KMS-11 (cell line): ENCODE results near the gene PRICKLE2.

ENCODE experiments used
- H2AFZ ChIP-seq: fragments of 200-600 bp; sonication (generic); 2 replicates; pipeline ENCODE4 v1.6.1; 2016; ENCODE audit warnings: antibody characterized with exemption, mixed run types, low read depth
- H3K27ac ChIP-seq: fragments of 200-600 bp; sonication (generic); 2 replicates; pipeline ENCODE4 v1.6.1; 2016; ENCODE audit warnings: mild to moderate bottlenecking, mixed run types
- H3K27me3 ChIP-seq: fragments of 200-600 bp; sonication (generic); 2 replicates; pipeline ENCODE4 v1.6.1; 2017; ENCODE audit warnings: mild to moderate bottlenecking, low read depth, mixed run types, moderate library complexity; ENCODE audit not compliant: insufficient read depth
- H3K36me3 ChIP-seq: fragments of 200-600 bp; sonication (generic); 2 replicates; pipeline ENCODE4 v1.6.1; 2017; ENCODE audit warnings: mild to moderate bottlenecking, mixed run types; ENCODE audit not compliant: insufficient read depth
- H3K4me1 ChIP-seq: fragments of 200-600 bp; sonication (generic); 2 replicates; pipeline ENCODE4 v1.6.1; 2016; ENCODE audit warnings: mild to moderate bottlenecking, low read depth, mixed run types; ENCODE audit not compliant: poor library complexity, severe bottlenecking
- H3K4me2 ChIP-seq: fragments of 200-600 bp; sonication (generic); 2 replicates; pipeline ENCODE4 v1.7.0; 2016; ENCODE audit warnings: mild to moderate bottlenecking, mixed run types
- H3K4me3 ChIP-seq: fragments of 200-600 bp; sonication (generic); IDR thresholded peaks from 2 replicates; pipeline ENCODE4 v1.6.1; 2017; ENCODE audit warnings: low read depth, low read length, mixed read lengths; ENCODE audit not compliant: insufficient read depth
- H3K79me2 ChIP-seq: fragments of 200-600 bp; sonication (generic); 2 replicates; pipeline ENCODE4 v1.6.1; 2016; ENCODE audit warnings: low read depth, mixed run types; ENCODE audit not compliant: insufficient read depth
- H3K9ac ChIP-seq: fragments of 200-600 bp; sonication (generic); 2 replicates; pipeline ENCODE4 v1.6.1; 2016; ENCODE audit warnings: mild to moderate bottlenecking, mixed run types
- H4K20me1 ChIP-seq: fragments of 200-600 bp; sonication (generic); 2 replicates; pipeline ENCODE4 v1.6.1; 2016; ENCODE audit warnings: mild to moderate bottlenecking, mixed run types; ENCODE audit not compliant: insufficient read depth
- CTCF ChIP-seq: fragments of 200-600 bp; sonication (generic); conservative IDR thresholded peaks from 2 replicates; pipeline ENCODE4 v1.6.1; 2017; ENCODE audit warnings: low read depth, mild to moderate bottlenecking, antibody characterized with exemption, low read length, moderate library complexity, mixed read lengths

The PRICKLE2 gene

DNA sequence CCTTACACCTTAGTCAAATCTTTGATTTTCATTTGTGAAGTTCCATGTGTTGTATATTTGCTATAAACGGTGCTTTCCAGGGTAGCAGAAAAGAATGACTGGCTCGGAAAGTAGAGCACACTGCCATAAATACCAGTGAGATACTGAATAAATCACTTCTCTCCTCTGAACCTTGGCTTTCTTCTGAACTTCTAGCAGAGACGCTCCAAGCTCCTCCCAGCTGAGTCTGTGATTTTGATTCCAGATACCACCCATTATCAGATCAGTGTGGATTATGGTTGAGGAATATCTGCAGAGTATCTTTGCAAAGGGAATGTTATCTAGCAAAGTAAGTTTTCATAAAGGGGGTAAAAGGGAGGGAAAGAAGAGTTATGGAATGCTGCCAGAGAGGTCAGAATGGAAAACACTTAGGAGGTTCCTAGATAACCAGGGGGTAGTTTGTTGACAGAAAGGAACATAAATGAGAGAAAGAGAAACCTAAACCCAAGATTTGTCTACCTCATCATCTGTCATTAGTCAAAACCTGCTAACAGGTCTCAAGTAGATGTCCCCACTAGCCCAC lies 103.4 kb downstream of the PRICKLE2 start:
- Histone ChIP-seq H3K36me3 (no peaks in the 10 kb centered on the region), H3K4me2 (no peak overlapping the region), H3K27ac (no peak overlapping the region), H3K4me1 (no peaks in the 10 kb centered on the region), H3K27me3 (no peaks in the 10 kb centered on the region), H2AFZ (no peak overlapping the region), H3K4me3 (no peak overlapping the region), H3K79me2 (no peaks in the 10 kb centered on the region), H3K9ac (no peak overlapping the region), H4K20me1 (no peaks in the 10 kb centered on the region)
- TF ChIP-seq CTCF = no peak

- no peaks in the 10 kb centered on the region for H4K20me1 ChIP-seq
- no peak overlapping the region for H3K9ac ChIP-seq
- H2AFZ ChIP-seq = no peak overlapping the region
- H3K27me3 ChIP-seq = no peaks in the 10 kb centered on the region
- no peaks in the 10 kb centered on the region for H3K36me3 ChIP-seq
- no peak overlapping the region for H3K27ac ChIP-seq
- H3K4me3 ChIP-seq = no peak overlapping the region
- H3K79me2 ChIP-seq = no peaks in the 10 kb centered on the region
- TF ChIP-seq CTCF = no peak
- H3K4me2 ChIP-seq = no peak overlapping the region
- H3K4me1 ChIP-seq = no peaks in the 10 kb centered on the region
Observed at GRCh38 chr3:64120876-64121275, 104.4 kb downstream of the PRICKLE2 start.

DNA sequence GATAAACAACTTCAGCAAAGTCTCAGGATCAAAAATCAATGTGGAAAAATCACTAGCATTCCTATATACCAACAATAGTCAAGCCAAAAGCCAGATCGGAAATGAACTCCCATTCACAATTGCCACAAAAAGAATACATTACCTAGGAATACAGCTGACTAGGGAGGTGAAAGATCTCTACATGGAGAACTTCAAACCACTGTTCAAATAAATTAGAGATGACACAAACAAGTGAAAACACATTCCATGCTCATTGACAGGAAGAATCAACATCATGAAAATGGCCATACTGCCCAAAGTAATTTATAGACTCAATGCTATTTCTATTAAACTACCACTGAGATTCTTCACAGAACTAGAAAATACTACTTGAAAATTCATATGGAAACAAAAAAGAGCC lies 107.8 kb downstream of the PRICKLE2 start:
- Histone ChIP-seq H4K20me1 (no peaks in the 10 kb centered on the region), H3K4me3 (no peak overlapping the region), H3K27me3 (no peaks in the 10 kb centered on the region), H3K36me3 (no peaks in the 10 kb centered on the region), H3K9ac (no peak overlapping the region), H3K27ac (no peak overlapping the region), H3K4me1 (no peaks in the 10 kb centered on the region), H3K79me2 (no peaks in the 10 kb centered on the region), H3K4me2 (no peak overlapping the region), H2AFZ (no peak overlapping the region)
- TF ChIP-seq CTCF = no peak

DNA sequence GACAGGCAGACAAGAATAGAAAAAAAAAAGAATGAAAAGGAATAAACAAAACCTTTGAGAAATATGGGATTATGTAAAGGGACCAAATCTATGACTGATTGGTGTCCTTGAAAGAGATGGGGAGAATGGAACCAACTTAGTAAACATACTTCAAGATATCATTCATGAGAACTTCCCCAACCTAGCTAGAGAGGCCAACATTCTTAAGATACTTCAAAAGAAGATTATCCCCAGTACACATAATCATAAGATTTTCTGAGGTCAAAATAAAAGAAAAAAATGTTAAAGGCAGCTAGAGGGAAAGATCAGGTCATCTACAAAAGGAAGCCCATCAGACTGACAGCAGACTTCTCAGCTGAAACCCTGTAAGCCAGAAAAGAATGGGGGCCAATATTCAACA lies 110.6 kb downstream of the PRICKLE2 start:
- Histone ChIP-seq H3K79me2 (no peaks in the 10 kb centered on the region), H3K4me3 (no peak overlapping the region), H4K20me1 (no peaks in the 10 kb centered on the region), H3K9ac (no peak overlapping the region), H3K27ac (no peak overlapping the region), H2AFZ (no peak overlapping the region), H3K4me2 (no peak overlapping the region), H3K27me3 (no peaks in the 10 kb centered on the region), H3K4me1 (no peaks in the 10 kb centered on the region), H3K36me3 (no peaks in the 10 kb centered on the region)
- TF ChIP-seq CTCF = no peak
